ENCODE data around the gene PRKN.
"Not testable (repeated sequence)": the region's sequence is repeated elsewhere in the genome, so short reads cannot be mapped to it uniquely, and the experiment has no call there.

The PRKN gene

GRCh38 chr6:161314541-161315245, 1412.9 kb downstream of the PRKN start:
- DNase-seq: not testable (repeated sequence)

GRCh38 chr6:161313940-161314509, 1413.5 kb downstream of the PRKN start:
- no peak for DNase-seq

GRCh38 chr6:161313475-161313874, 1414.1 kb downstream of the PRKN start:
- not testable (repeated sequence) for DNase-seq

GRCh38 chr6:161309774-161310173, 1417.8 kb downstream of the PRKN start:
- not testable (repeated sequence) for DNase-seq

- no peak for DNase-seq
Observed at GRCh38 chr6:161308075-161308655, 1419.4 kb downstream of the PRKN start.

GRCh38 chr6:161305860-161306259, 1421.7 kb downstream of the PRKN start:
- no peak for DNase-seq

- DNase-seq: no peak
Observed at GRCh38 chr6:161303628-161304340, 1423.8 kb downstream of the PRKN start.

- DNase-seq: no peak
Observed at GRCh38 chr6:161302949-161303348, 1424.6 kb downstream of the PRKN start.

- no peak for DNase-seq
Observed at GRCh38 chr6:161301338-161301737, 1426.2 kb downstream of the PRKN start.

GRCh38 chr6:161300823-161301222, 1426.7 kb downstream of the PRKN start:
- no peak for DNase-seq

- no peak for DNase-seq
Observed at GRCh38 chr6:161299726-161300125, 1427.8 kb downstream of the PRKN start.
